ENCODE data around the gene IQSEC3.
A peak's percentile ranks its signal among the peaks of the same experiment; 100 is the strongest.

Gene IQSEC3

GRCh38 chr12:203462-204260, 137.1 kb downstream of the IQSEC3 start:
- no peaks in the 10 kb centered on the region for H3K9me3 Mint-ChIP-seq
- no peaks in the 10 kb centered on the region for H3K4me1 Mint-ChIP-seq
- no peak overlapping the region for H3K4me3 Mint-ChIP-seq
- H3K27ac Mint-ChIP-seq: no peak overlapping the region
- no peak for ATAC-seq
- H3K36me3 Mint-ChIP-seq: no peaks in the 10 kb centered on the region
- no peak for DNase-seq (ENCODE audit: low spot score in 2 of 2)

GRCh38 chr12:204261-204678, 137.7 kb downstream of the IQSEC3 start:
- DNase-seq (ENCODE audit: low spot score in 2 of 2): no peak
- H3K4me3 Mint-ChIP-seq: no peak overlapping the region
- H3K27ac Mint-ChIP-seq: no peak overlapping the region
- H3K4me1 Mint-ChIP-seq: no peaks in the 10 kb centered on the region
- no peaks in the 10 kb centered on the region for H3K9me3 Mint-ChIP-seq
- no peak for ATAC-seq
- no peaks in the 10 kb centered on the region for H3K36me3 Mint-ChIP-seq

- no peak for ATAC-seq
- no peak overlapping the region for H3K27ac Mint-ChIP-seq
- no peak overlapping the region for H3K4me3 Mint-ChIP-seq
- H3K4me1 Mint-ChIP-seq: no peaks in the 10 kb centered on the region
- H3K9me3 Mint-ChIP-seq: no peaks in the 10 kb centered on the region
- DNase-seq (ENCODE audit: low spot score in 2 of 2): no peak
- no peaks in the 10 kb centered on the region for H3K36me3 Mint-ChIP-seq
Observed at GRCh38 chr12:205026-205425, 138.5 kb downstream of the IQSEC3 start.

GRCh38 chr12:206746-207440, 140.3 kb downstream of the IQSEC3 start:
- no peak for ATAC-seq
- DNase-seq (ENCODE audit: low spot score in 2 of 2): no peak
- Mint-ChIP-seq H3K36me3 (no peaks in the 10 kb centered on the region), H3K4me1 (peaks cover 8% of the 10 kb centered on the region), H3K9me3 (no peaks in the 10 kb centered on the region), H3K4me3 (no peak overlapping the region), H3K27ac (no peak overlapping the region)

- no peaks in the 10 kb centered on the region for H3K36me3 Mint-ChIP-seq
- DNase-seq (ENCODE audit: low spot score in 2 of 2): no peak
- H3K4me1 Mint-ChIP-seq: peaks cover 14% of the 10 kb centered on the region
- no peak overlapping the region for H3K27ac Mint-ChIP-seq
- no peaks in the 10 kb centered on the region for H3K9me3 Mint-ChIP-seq
- ATAC-seq: no peak
- H3K4me3 Mint-ChIP-seq: no peak overlapping the region
Observed at GRCh38 chr12:207804-208203, 141.2 kb downstream of the IQSEC3 start.

GRCh38 chr12:208813-209212, 142.2 kb downstream of the IQSEC3 start:
- Mint-ChIP-seq H3K4me1 (peaks cover 21% of the 10 kb centered on the region), H3K36me3 (no peaks in the 10 kb centered on the region), H3K9me3 (no peaks in the 10 kb centered on the region), H3K27ac (no peak overlapping the region), H3K4me3 (no peak overlapping the region)
- no peak for ATAC-seq
- DNase-seq (ENCODE audit: low spot score in 2 of 2): no peak

- H3K36me3 Mint-ChIP-seq: no peaks in the 10 kb centered on the region
- no peak overlapping the region for H3K27ac Mint-ChIP-seq
- DNase-seq (ENCODE audit: low spot score in 2 of 2): no peak
- ATAC-seq: no peak
- no peak overlapping the region for H3K4me3 Mint-ChIP-seq
- peaks cover 21% of the 10 kb centered on the region for H3K4me1 Mint-ChIP-seq
- no peaks in the 10 kb centered on the region for H3K9me3 Mint-ChIP-seq
Observed at GRCh38 chr12:209246-209645, 142.7 kb downstream of the IQSEC3 start.

GRCh38 chr12:209851-210250, 143.3 kb downstream of the IQSEC3 start:
- H3K4me3 Mint-ChIP-seq: no peak overlapping the region
- H3K36me3 Mint-ChIP-seq: no peaks in the 10 kb centered on the region
- peaks cover 21% of the 10 kb centered on the region for H3K4me1 Mint-ChIP-seq
- H3K9me3 Mint-ChIP-seq: no peaks in the 10 kb centered on the region
- no peak overlapping the region for H3K27ac Mint-ChIP-seq
- ATAC-seq (no peak), DNase-seq (ENCODE audit: low spot score in 2 of 2) (no peak)

GRCh38 chr12:210277-211141, 143.9 kb downstream of the IQSEC3 start:
- Mint-ChIP-seq H3K27ac (peak overlapping the region; percentile 73), H3K36me3 (no peaks in the 10 kb centered on the region), H3K4me3 (no peak overlapping the region), H3K4me1 (peaks cover 21% of the 10 kb centered on the region), H3K9me3 (no peaks in the 10 kb centered on the region)
- DNase-seq (ENCODE audit: low spot score in 2 of 2): no peak
- ATAC-seq: no peak

- Mint-ChIP-seq H3K4me1 (peaks cover 21% of the 10 kb centered on the region), H3K4me3 (no peak overlapping the region), H3K9me3 (no peaks in the 10 kb centered on the region), H3K27ac (peak overlapping the region; percentile 73), H3K36me3 (no peaks in the 10 kb centered on the region)
- ATAC-seq: no peak
- DNase-seq (ENCODE audit: low spot score in 2 of 2): no peak
Observed at GRCh38 chr12:211142-211465, 144.5 kb downstream of the IQSEC3 start.

- no peak overlapping the region for H3K4me3 Mint-ChIP-seq
- peak overlapping the region; percentile 44 for H3K27ac Mint-ChIP-seq
- H3K36me3 Mint-ChIP-seq: no peaks in the 10 kb centered on the region
- H3K4me1 Mint-ChIP-seq: peaks cover 21% of the 10 kb centered on the region
- DNase-seq (ENCODE audit: low spot score in 2 of 2) (no peak), ATAC-seq (no peak)
- no peaks in the 10 kb centered on the region for H3K9me3 Mint-ChIP-seq
Observed at GRCh38 chr12:211639-212414, 145.3 kb downstream of the IQSEC3 start.

GRCh38 chr12:212415-212714, 145.8 kb downstream of the IQSEC3 start:
- H3K9me3 Mint-ChIP-seq: no peaks in the 10 kb centered on the region
- no peak for ATAC-seq
- DNase-seq (ENCODE audit: low spot score in 2 of 2): no peak
- peaks cover 21% of the 10 kb centered on the region for H3K4me1 Mint-ChIP-seq
- H3K27ac Mint-ChIP-seq: peak overlapping the region; percentile 44
- H3K36me3 Mint-ChIP-seq: no peaks in the 10 kb centered on the region
- no peak overlapping the region for H3K4me3 Mint-ChIP-seq

- ATAC-seq (no peak), DNase-seq (ENCODE audit: low spot score in 2 of 2) (no peak)
- H3K4me1 Mint-ChIP-seq: peaks cover 21% of the 10 kb centered on the region
- H3K9me3 Mint-ChIP-seq: no peaks in the 10 kb centered on the region
- no peak overlapping the region for H3K27ac Mint-ChIP-seq
- no peak overlapping the region for H3K4me3 Mint-ChIP-seq
- H3K36me3 Mint-ChIP-seq: no peaks in the 10 kb centered on the region
Observed at GRCh38 chr12:212715-213526, 146.4 kb downstream of the IQSEC3 start.

GRCh38 chr12:213527-213932, 147.0 kb downstream of the IQSEC3 start:
- Mint-ChIP-seq H3K4me3 (no peak overlapping the region), H3K36me3 (no peaks in the 10 kb centered on the region), H3K4me1 (peaks cover 21% of the 10 kb centered on the region), H3K9me3 (no peaks in the 10 kb centered on the region), H3K27ac (no peak overlapping the region)
- DNase-seq (ENCODE audit: low spot score in 2 of 2): no peak
- ATAC-seq: no peak

Measured in stimulated activated effector memory CD8-positive, alpha-beta T cell treated with anti-CD3 and anti-CD28 coated beads, Interleukin-12 subunit alpha, Interleukin-12 subunit beta, amount 100 ng/mL, for 72 hours (primary cell).